SK-MEL-5 (cell line): ENCODE data around the gene PEX16. TPM values are rescaled to one million over a fixed set of nuclear protein-coding genes. Genes with fewer than 3 reads are reported as not detected.

ENCODE experiments used
- DNase-seq: peaks from one replicate; pipeline ENCODE4 v3.0.0-alpha.2; 2016; ENCODE audit warnings: low read depth, low spot score
- in situ Hi-C: cut with HindIII; loops from 2 replicates; pipeline ENCODE4 v1.10.0; 2016; ENCODE audit warnings: low sequenced_read_pairs, high pct_unique_total_duplicates, low pct_unique_long_range_greater_than_20kb
- total RNA-seq: library from RNA; depleted of rRNA; stranded (reverse); fragments of >200 nt; shearing (Covaris generic); gene quantifications from 2 replicates; pipeline ENCODE4 v1.2.3, GENCODE V29; 2014

The PEX16 gene
- total RNA-seq, 1 experiment from 2014 or later: 26.0 TPM

DNA sequence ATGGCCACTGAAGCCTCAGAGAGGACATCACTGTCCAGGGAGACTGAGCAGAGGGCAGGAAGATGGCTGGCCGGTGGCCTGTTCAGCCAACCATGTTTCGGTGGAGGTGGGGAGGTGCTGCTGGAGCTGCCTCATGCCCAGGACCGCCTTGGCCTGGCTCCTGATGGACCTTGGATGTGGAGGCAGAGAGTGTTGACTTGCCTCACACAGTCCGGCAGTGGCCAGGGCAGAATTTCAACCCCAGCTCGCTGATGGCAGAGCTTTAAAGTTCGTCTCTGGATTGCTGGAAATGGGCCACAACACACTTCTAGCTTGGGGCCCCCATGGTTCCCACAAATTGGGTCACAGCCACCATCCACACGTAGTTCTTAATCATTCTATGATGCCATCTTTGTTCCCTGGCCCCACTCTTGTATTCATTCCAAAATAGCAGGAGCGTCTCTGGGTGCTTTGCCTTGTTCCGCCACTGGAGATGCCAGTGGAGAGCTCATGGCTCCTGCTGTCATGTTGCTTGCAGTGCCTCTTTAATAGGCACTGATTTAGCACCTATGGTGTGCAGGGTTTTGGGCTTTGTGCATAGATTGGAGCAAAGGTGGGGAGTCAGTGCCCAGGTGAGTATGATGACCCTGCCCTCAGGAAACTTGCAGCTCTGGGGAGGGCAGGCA is 26.7 kb downstream of the PEX16 start:
- in situ Hi-C loops: no loop called here
- no peak for DNase-seq

DNA sequence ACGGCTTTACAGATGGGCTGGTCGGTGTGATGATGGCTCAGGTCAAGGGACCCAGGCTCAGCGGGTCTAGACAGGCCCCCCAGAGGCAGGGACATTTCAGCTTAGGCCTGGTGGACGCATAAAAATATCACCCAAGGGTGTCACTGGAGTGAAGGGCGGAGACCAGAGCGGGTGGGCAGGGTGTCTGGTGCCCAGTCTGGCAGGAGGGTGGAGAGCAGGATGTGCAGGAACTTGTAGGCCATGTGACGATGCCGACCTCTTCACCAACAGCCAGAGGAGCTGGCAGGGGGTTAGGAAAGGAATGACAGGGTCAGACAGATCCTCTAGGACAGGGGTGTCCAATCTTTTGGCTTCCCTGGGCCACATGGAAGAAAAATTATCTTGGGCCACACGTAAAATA is 27.7 kb downstream of the PEX16 start:
- DNase-seq: no peak
- in situ Hi-C loops: no loop called here

DNA sequence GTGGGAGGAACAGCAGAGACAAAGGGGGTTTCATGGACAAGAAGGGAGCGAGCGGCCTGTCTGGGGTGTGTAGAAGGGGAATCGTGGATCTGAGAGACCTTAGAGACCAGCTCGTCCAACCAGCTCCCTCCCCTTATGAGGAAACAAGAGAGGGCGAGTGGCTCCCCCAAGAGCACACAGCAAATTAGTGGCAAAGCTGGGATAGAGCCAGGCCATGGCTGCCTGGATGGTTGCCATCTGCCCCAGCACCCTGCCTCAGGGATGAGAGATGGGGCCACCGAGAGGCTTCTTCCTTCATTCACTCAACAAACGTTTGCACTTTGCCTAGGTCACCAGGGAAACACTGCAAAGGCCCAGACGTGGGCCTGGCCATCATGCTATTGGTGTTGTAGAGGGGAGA is 28.1 kb downstream of the PEX16 start:
- in situ Hi-C loops: no loop called here
- DNase-seq: no peak

DNA sequence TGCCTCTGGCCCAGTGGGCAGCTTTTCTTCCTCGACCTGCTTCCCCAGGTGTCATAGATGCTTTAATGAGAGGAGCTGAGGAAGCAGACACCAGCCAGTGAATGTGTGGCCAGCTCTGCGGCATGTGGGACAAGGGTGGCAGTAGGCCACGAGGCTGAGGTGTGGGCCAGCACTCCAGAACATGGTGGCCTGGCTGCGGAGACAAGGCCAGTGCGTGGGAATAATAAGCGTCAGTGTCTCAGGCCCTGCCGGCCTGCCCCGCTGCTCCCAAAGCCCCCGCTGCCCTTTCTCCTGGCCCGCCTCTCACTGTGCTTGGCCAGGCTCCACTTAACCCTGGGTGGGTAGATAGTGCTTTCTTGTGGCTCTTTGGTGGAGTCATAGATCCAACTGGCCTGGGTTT is 30.1 kb downstream of the PEX16 start:
- in situ Hi-C loops: no loop called here
- no peak for DNase-seq

DNA sequence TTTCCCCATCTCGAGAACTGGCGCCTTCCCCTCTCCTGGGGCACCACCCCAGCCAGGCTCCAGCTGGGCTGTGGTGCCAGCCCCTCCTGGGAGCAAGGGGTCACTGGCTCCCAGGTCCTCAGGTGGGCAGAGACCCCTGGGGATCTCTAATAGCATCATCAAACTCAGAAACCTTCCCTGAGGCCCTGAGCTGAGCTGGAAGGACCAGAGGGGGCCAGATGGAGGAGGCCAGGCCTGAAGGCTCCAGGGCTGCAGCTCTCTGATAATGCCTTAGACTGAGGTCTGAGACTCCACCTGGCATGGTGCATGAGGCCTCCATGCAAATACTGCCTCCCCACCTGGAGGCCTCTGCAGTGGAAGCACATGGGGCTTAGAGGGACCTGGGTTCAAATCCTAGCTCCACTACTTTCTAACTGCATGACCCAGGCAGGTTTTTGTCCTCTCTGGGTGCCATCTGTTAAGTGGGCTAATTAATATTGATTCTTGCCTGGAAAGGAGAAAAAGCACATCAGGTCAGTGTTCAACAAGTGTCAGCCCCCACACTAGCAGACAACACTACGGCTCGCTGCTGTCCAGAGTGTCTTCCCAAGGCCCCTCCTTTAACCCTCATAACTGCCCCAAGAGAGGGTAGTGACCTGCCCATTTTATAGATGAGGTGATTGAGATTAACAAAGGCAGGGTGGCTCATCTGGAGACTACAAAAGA is 30.7 kb downstream of the PEX16 start:
- in situ Hi-C loops: no loop called here
- DNase-seq: no peak

DNA sequence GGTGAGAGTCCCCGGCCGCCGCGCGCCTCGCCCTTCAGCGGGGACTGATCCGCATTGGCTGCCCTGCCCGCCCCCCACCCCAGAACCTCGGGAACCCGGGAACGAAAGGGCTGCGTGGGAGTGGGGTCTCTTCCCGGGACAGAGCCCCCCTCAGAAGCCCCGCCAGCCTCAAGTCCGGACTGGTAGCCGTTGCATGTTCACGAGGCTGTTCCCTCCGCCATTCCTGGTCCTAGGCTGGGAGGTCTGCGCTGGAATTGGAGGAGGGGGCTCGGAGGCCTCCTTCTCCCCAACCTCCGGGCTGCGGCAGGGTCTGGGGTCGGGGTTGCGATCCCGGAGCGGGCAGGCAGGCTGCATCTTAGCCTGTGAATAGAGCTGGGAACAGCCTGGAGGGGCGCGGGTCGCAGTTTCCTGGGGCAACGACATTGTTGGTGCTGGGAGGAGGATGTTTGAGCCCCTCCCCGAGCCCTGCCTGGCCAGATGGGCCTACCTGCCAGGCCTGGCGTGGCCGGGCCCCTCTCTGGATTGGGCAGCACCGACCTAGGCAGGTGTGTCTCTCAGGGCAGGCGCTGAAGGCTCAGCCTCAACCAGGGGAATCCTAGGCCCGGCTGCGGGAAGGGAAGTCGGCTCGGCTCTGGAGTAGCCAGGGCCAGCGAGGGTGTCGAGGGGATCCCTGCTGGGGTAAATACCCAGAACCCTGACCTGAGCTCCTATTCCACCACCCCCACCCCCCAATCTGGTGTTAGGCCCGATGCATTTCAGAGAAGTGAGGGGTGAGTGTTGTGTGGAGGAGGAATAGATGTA is 31.6 kb downstream of the PEX16 start:
- in situ Hi-C loops: no loop called here
- DNase-seq: no peak

DNA sequence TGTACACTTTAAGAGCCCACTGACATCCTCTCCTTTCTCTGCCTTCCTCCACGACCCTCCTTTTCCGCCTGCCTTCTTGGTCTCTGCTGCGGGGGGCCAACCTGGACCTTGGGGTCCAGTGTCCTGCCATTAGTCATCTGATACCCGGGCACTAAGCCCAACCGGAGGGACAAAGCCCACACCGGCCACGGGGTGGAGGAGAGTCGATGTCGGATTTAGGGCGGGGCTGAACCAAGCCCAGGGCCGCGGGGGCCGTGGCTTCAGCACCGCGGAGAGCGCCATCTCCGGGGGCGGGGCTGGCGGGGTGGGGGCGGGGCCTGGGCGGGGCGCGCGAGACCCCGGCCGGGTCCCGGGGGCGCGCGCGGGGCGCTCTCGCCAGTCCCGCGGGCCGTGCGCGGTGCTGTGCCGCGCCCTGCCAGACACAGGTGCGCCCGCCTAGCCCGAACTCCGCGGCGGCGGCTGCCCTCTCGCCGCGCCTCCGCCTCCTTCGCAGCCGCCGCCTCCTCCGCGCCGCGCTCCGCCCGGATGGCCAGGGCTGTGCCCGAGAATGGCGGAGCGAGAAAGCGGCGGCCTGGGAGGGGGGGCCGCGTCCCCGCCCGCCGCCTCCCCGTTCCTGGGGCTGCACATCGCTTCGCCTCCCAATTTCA is 32.3 kb downstream of the PEX16 start, which contains the start of gene MAPK8IP1:
Gene MAPK8IP1 (plus strand): TSS at position 378 of the 647 bp plus-strand sequence. CDS start 170 bp downstream, at position 548.
- in situ Hi-C loops: no loop called here
- peak; percentile 40 for DNase-seq

DNA sequence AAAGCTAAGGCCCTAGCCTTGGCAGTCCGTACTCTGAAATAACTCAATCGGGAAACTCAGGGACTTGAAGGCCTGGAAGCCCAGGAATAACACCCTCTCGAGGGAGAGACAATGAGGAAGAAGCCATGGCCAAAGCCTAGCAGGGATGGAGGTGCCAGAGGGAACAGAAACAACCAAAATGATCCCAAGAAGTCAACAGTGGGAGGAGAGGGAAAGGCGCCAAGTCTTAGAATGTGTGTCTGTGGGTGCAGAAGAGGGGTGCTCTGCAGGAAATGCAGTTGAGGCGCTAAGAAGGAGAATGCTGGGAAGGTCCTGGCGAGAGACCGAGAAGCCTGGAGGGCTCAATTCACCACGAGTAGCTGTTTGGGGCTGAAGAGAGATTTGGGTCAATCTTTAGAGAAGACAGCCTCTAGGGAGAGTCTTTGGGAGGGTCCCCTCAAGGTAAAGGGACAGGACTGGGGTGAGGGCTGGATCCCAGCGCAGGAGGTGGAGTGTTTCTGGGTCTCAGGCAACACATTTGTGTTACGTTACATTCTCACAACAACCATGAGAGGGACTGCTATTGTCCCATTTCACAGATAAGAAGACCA is 33.0 kb downstream of the PEX16 start:
- DNase-seq: no peak
- in situ Hi-C loops: no loop called here

DNA sequence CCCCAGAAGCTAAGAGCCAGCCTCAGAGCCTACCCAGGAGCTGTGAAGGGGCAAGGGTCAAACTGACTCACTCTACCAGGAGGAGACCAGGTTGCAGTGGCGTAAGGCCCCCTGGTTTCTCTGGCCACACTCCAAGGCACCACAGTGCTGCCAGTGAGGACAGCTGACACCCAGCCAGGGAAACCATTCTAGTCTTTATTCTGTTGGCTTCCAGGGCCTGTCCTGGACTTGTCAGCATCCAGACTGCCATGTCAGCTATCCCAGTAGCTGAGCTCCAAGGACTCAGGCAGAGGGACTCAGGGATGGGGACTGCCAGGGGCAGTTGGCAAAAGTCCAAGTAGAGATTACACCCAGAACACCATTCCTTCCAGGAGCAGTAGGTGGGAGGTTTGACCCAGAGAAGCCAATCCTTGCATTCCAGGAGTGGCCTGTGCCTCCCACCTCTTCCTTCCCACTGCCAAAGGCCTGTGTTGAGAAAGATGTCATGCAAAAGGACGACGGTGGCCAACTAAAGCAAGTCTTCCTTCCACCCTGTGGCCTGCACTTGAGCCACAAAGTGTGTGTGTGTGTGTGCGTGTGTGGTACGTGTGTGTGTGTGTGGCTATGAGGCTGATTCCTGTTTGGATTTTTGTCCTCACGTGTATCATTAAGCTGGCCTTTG is 35.8 kb downstream of the PEX16 start:
- no peak for DNase-seq
- in situ Hi-C loops: no loop called here

DNA sequence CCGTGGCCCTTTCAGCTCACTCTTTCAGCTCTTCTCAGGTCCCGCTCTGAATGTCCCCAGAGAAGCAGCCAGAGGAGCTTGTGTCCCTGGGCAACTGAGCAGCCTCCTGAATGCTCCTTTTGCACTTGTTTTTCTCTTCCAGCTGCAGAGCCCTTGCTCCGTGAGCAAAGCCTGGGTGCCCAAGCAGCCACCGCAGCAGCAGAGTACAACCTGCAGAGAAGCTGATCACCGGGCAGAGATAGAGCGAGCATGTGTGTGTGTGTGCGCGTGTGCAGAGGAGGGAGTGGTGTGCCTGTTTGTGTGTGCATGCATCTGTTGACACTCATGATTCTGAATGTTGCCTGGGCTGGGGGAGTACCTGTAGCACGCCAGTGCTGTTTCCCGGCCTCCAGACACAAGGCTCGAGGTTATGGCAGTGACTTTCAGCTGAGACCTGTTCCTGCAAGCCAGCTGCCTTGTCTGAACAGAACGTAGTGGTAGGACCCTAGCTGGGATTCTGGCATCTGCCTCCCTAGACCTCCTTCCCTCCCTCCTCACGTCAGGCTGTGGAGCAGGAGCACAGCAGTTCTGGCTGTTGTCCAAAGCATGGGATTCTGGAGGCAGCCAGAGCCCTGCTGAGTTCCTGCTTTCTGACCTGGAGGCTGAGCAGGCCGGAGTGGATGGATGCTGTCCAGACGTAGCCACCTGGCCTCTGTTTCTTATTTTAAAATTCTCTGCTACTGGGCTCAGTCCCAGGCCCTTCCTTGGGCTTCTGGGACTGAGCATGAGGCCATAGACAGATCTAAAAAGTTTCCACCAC is 36.7 kb downstream of the PEX16 start:
- in situ Hi-C loops: no loop called here
- DNase-seq: no peak

DNA sequence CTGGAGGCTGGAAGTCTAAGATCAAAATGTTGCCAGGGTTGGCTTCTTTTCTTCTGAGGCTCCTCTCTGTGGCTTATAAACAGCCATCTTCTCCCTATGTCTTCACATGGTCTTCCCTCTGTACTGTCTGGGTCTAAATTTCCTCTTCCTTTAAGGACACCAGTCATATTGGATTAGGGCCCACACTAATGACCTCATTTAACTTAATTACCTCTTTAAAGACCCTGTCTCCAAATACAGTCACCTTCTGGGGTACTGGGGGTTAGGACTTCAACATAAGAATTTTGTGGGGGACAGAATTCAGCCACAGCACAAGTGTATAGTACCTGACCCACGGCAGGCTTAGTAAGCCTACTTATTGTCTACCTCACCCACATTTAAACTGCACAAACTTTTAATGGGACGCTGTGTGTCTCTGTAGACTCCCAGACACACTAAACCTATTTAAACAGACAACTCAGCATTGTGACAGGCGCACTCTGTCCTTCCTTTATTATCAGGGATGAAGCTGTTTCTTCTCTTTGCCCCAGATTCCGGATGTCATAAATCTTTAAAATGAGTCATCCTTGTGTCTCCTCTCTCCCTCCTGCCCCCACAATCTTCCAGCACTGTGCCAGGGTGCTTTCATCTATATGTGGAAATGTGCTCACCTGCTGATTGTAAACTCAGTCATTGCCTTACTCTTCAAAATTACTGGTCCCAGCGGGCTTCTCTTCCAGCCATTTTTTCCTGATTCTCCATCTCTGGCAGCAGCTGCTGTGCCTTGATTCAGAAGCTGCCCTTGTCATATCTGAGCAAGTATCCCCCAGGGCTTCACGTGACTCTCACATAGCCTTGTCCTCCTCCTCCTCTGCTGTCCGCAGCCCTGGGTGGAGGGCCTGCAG is 37.6 kb downstream of the PEX16 start:
- in situ Hi-C loops: no loop called here
- DNase-seq: peak; percentile 33

DNA sequence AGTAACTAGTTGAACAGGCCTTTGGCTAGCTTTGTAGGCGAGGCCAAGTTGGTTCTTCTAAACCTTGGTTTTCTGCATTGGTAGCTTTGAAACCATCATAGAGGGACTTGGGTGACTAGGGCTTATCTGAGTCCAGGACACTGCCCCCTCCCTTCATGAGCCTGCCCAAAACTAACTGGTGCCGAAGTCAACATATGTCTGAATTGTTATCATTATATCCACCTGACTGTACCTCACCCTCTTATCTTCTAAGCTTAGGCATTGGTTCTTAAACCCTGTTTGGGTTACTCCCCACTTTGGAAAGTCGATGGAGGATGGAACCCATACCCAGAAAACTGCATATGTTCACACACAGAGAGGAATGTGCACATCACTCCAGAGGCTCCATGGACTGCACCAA is 39.8 kb downstream of the PEX16 start:
- DNase-seq: no peak
- in situ Hi-C loops: no loop called here

DNA sequence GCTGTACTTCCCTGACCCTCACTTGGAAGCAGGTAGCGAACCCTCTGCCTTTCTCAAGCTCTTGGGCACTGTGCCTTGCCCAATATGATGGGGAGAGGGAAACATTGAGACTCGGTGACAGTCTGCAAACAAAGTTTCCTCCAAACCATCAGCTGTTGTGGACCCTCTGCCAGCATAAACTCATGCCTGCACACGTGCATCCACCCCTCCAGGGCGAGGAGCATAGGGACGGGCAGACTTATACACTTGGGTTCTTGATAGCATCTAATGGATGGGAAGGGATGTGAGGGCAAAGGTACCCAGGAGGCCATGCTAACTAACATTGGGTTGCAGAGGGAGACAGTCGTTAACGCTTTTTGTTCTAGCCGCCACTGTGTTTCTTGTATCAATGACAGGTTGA is 40.5 kb downstream of the PEX16 start:
- in situ Hi-C loops: no loop called here
- DNase-seq: no peak

DNA sequence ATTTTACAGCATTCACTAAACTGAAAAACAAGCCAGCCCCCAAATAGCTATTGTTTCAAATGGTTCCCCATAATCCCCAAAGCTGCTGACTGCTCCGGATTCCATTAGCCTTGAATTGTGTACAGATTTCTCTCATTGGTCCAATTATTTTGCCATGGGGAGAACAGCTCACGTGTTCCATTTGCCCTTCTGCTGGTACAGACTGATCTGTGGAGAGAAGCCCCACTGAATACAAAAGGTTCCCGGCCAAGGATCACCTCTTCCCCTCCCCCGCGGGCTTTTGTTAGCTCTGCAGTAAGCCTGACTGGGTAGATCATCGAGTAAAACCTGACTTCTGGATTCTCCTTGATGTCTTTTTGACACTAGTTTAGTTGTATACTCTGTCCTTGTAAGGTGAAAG is 41.3 kb downstream of the PEX16 start:
- in situ Hi-C loops: no loop called here
- DNase-seq: no peak

DNA sequence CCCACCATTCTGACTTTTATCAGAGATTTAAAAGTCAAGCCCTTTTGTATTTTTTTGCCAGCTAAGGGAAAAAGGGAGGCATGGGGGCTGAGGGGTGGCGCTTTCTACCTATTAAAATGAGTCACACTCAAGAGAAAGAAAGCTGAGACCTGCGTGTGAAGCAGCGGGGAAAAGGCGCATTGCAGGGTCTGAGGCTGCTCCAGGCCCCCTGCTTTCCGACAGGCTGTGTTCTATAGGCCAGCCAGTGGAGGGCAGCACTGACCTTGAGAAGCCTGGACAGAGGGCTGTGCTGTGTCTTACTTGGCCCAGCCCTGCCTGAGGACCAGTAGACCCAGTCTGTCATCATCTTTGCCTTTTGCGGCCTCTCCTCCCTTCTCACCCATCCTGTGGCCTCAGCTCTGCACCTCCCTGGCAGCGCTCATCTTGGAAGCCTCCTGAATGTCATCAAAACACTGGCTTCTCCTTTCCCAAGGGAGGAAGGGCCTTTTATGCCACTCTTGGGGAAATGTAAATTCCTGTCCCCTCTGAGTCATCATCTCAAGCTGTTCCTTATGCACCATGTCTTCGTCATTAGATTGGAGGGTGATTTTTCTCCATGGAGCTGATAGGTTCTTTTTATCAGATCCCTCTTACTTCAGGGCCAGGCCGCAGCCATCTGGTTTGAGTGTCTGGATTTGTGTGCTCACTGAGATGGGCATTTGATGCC is 44.9 kb downstream of the PEX16 start:
- in situ Hi-C loops: no loop called here

More for the DNA sequence above, 44.9 kb downstream of the PEX16 start:
- DNase-seq: peak; percentile 86
